ENCODE data around the gene EXOC4.

EXOC4 gene

GRCh38 chr7:133582766-133583523 is 330.1 kb downstream of the EXOC4 start:
- DNase-seq = no peak

- no peak for DNase-seq
These were observed 330.8 kb downstream of the EXOC4 start for GRCh38 chr7:133583545-133584171.

- DNase-seq = peak; percentile 14 to 39
These were observed 332.2 kb downstream of the EXOC4 start for GRCh38 chr7:133584956-133585668.

GRCh38 chr7:133586253-133586652 is 333.4 kb downstream of the EXOC4 start:
- no peak for DNase-seq

- DNase-seq = no peak
These were observed 335.0 kb downstream of the EXOC4 start for GRCh38 chr7:133587903-133588302.

GRCh38 chr7:133590795-133591194 is 337.9 kb downstream of the EXOC4 start:
- DNase-seq = no peak

GRCh38 chr7:133591704-133592340 is 338.9 kb downstream of the EXOC4 start:
- no peak for DNase-seq

GRCh38 chr7:133593561-133593960 is 340.7 kb downstream of the EXOC4 start:
- no peak for DNase-seq

GRCh38 chr7:133601617-133602016 is 348.7 kb downstream of the EXOC4 start:
- no peak for DNase-seq

GRCh38 chr7:133602291-133602690 is 349.4 kb downstream of the EXOC4 start:
- no peak for DNase-seq

GRCh38 chr7:133606991-133607390 is 354.1 kb downstream of the EXOC4 start:
- DNase-seq = no peak

- DNase-seq = no peak
These were observed 356.9 kb downstream of the EXOC4 start for GRCh38 chr7:133609806-133610205.

- DNase-seq = no peak
These were observed 359.1 kb downstream of the EXOC4 start for GRCh38 chr7:133611955-133612354.

GRCh38 chr7:133613250-133613790 is 360.4 kb downstream of the EXOC4 start:
- DNase-seq = no peak

- DNase-seq = no peak
These were observed 361.4 kb downstream of the EXOC4 start for GRCh38 chr7:133614251-133614650.

GRCh38 chr7:133618970-133619369 is 366.1 kb downstream of the EXOC4 start:
- DNase-seq = no peak

GRCh38 chr7:133619491-133619890 is 366.6 kb downstream of the EXOC4 start:
- DNase-seq = no peak

- DNase-seq = no peak
These were observed 370.8 kb downstream of the EXOC4 start for GRCh38 chr7:133623721-133624120.

GRCh38 chr7:133625046-133625445 is 372.2 kb downstream of the EXOC4 start:
- peak; percentile 19 to 57 for DNase-seq

GRCh38 chr7:133629701-133630100 is 376.8 kb downstream of the EXOC4 start:
- no peak for DNase-seq

GRCh38 chr7:133633055-133633454 is 380.2 kb downstream of the EXOC4 start:
- DNase-seq = peak; percentile 58 to 66

GRCh38 chr7:133635541-133635940 is 382.7 kb downstream of the EXOC4 start:
- DNase-seq = no peak

- no peak for DNase-seq
These were observed 386.0 kb downstream of the EXOC4 start for GRCh38 chr7:133638857-133639256.

Data from inflammatory macrophage (primary cell).